A673 (cell line): ENCODE data around the gene SEC23IP.
"Not testable (repeated sequence)": the region's sequence is repeated elsewhere in the genome, so short reads cannot be mapped to it uniquely, and the experiment has no call there.

ENCODE experiments used
- EZH2 ChIP-seq: fragments of 200-600 bp; sonication (generic); IDR thresholded peaks from 2 replicates; pipeline ENCODE4 v1.6.1; 2017; ENCODE audit warnings: borderline replicate concordance, low read depth, mild to moderate bottlenecking, mixed read lengths, antibody characterized with exemption, low read length; ENCODE audit not compliant: poor library complexity, severe bottlenecking
- TF ChIP-seq, protein P1 (sequence below): fragments of 300-800, 200-600 bp; sonication (generic); conservative IDR thresholded peaks from 2 replicates; pipeline ENCODE4 v1.5.1; 2017; ENCODE audit warnings: low read depth, mild to moderate bottlenecking, antibody characterized with exemption, low read length, moderate library complexity, mixed read lengths

DNA sequence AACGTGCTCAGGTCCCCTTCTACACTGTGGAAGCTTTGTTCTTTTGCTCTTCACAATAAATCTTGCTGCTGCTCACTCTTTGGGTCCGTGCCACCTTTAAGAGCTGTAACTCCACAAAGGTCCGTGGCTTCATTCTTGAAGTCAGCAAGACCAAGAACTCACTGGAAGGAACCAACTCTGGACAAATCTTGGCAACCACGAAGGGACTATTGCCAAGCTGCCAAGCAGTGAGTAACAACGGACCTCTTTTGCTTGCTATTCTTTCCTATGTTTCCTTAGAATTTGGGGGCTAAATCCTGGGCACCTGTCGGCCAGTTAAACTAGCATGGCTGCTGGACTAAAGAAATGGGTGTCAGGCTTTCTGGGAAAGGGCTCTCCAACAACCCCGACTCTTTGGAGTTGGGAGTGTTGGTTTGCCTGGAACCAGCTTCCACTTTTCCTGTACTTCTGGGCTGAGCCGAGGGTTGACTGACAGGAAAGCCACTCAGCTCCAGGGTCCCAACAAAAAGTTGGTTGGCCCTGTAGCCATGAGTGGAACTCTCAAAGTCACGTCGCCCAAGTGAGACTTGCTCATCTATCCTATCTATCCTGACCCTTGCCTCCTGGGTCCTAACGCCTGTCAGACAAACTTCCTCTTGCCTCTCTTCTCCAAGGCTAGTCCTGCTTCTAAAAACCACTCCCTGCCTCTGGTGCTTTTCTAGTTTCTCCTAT lies 8.5 kb upstream of the SEC23IP start:
- TF ChIP-seq, protein P1, sequence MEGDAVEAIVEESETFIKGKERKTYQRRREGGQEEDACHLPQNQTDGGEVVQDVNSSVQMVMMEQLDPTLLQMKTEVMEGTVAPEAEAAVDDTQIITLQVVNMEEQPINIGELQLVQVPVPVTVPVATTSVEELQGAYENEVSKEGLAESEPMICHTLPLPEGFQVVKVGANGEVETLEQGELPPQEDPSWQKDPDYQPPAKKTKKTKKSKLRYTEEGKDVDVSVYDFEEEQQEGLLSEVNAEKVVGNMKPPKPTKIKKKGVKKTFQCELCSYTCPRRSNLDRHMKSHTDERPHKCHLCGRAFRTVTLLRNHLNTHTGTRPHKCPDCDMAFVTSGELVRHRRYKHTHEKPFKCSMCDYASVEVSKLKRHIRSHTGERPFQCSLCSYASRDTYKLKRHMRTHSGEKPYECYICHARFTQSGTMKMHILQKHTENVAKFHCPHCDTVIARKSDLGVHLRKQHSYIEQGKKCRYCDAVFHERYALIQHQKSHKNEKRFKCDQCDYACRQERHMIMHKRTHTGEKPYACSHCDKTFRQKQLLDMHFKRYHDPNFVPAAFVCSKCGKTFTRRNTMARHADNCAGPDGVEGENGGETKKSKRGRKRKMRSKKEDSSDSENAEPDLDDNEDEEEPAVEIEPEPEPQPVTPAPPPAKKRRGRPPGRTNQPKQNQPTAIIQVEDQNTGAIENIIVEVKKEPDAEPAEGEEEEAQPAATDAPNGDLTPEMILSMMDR, result not testable (repeated sequence)
- not testable (repeated sequence) for TF ChIP-seq EZH2
